A549 (cell line): ENCODE measurements around the gene VBP1. TPM values are rescaled to one million over a fixed set of nuclear protein-coding genes. Genes with fewer than 3 reads are reported as not detected.
"Not testable (repeated sequence)": the region's sequence is repeated elsewhere in the genome, so short reads cannot be mapped to it uniquely, and the experiment has no call there.

Experiments
- ATAC-seq, 2 experiments: fragments of 200-7000 bp in 1 of 2; fragments of >200 bp in 1 of 2; cut with Nextera tagmentation in 1 of 2; cut with Tn5 transposase in 1 of 2; 3 replicates each; pipeline versions ENCODE4 v1.8.0 to v1.9.1; 2018 to 2020; ENCODE audit warnings: mild to moderate bottlenecking in 1 of 2, moderate library complexity in 1 of 2
- CTCF ChIA-PET: fragments of 300-600 bp; sonication (Branson Sonifier 250); formaldehyde crosslinking; extraction: SDS; loops from one replicate; lab custom pipeline; 2021; ENCODE audit warnings: antibody characterized with exemption, inconsistent platforms; lab: Yijun Ruan, JAX
- POLR2A ChIA-PET: fragments of 350-600 bp; formaldehyde crosslinking; extraction: SDS; loops from one replicate; lab custom pipeline; 2021; ENCODE audit warnings: antibody characterized with exemption, inconsistent platforms; lab: Yijun Ruan, JAX
- DNase-seq, 2 experiments: peaks; one replicate each; pipeline versions ENCODE4 v3.0.0 to v3.0.0-alpha.2; 2011 to 2016; ENCODE audit warnings: low read depth in 1 of 2, low spot score in 1 of 2
- FAIRE-seq: peaks from 2 replicates; lab custom pipeline; 2011; peaks lifted over from hg19 to GRCh38; lab: Jason Lieb, UNC
- H3K27ac ChIP-seq, 2 experiments: fragments of >200 bp; sonication (Bioruptor Twin); formaldehyde crosslinking; 3 replicates each; pipeline ENCODE4 v1.5.1; 2016 to 2017
- H3K4me1 ChIP-seq: fragments of >200 bp; sonication (Bioruptor Twin); formaldehyde crosslinking; 3 replicates; pipeline ENCODE4 v1.6.1; 2016
- H3K4me2 ChIP-seq: fragments of >200 bp; sonication (Bioruptor Twin); formaldehyde crosslinking; 3 replicates; pipeline ENCODE4 v1.6.1; 2016
- H3K4me3 ChIP-seq: fragments of >200 bp; sonication (Bioruptor Twin); formaldehyde crosslinking; 3 replicates; pipeline ENCODE4 v1.5.1; 2016
- H3K9me3 ChIP-seq: fragments of >200 bp; sonication (Bioruptor Twin); formaldehyde crosslinking; 3 replicates; pipeline ENCODE4 v1.6.1; 2016
- CHD2 ChIP-seq: fragments of 150-350 bp; IDR thresholded peaks from 2 replicates; pipeline ENCODE4 v1.6.1; 2014; ENCODE audit warnings: low read length; ENCODE audit not compliant: partially characterized antibody
- CHD4 ChIP-seq: fragments of 200-600 bp; sonication (generic); IDR thresholded peaks from 2 replicates; pipeline ENCODE4 v1.6.1; 2016; ENCODE audit warnings: antibody characterized with exemption, mild to moderate bottlenecking, borderline replicate concordance
- E2F6 ChIP-seq: IDR thresholded peaks from 2 replicates; pipeline ENCODE4 v1.6.1; 2012; ENCODE audit warnings: low read depth, borderline replicate concordance
- ELK1 ChIP-seq: fragments of 150-350 bp; IDR thresholded peaks from 2 replicates; pipeline ENCODE4 v1.6.1; 2014; ENCODE audit warnings: low read depth, mild to moderate bottlenecking, low read length
- HES2 ChIP-seq: fragments of >200 bp; sonication (Bioruptor Twin); formaldehyde crosslinking; IDR thresholded peaks from 2 replicates; pipeline ENCODE4 v1.6.1; 2016
- HMGXB4 ChIP-seq: fragments of 250-450 bp; sonication (Bioruptor Pico); IDR thresholded peaks from 2 replicates; pipeline ENCODE4 v1.5.0; 2021; ENCODE audit warnings: mild to moderate bottlenecking, moderate library complexity, borderline replicate concordance
- MAFK ChIP-seq: fragments of 450-650 bp; IDR thresholded peaks from 2 replicates; pipeline ENCODE4 v1.6.1; 2014; ENCODE audit not compliant: partially characterized antibody
- MAX ChIP-seq: IDR thresholded peaks from 2 replicates; pipeline ENCODE4 v1.6.1; 2012
- PBX3 ChIP-seq: IDR thresholded peaks from 2 replicates; pipeline ENCODE4 v1.6.1; 2012
- RCOR1 ChIP-seq: fragments of 150-350 bp; IDR thresholded peaks from 2 replicates; pipeline ENCODE4 v1.6.1; 2014; ENCODE audit warnings: antibody characterized with exemption, low read length, low read depth
- REST ChIP-seq: fragments of 200-600 bp; sonication (generic); IDR thresholded peaks from 2 replicates; pipeline ENCODE4 v1.6.1; 2016; ENCODE audit warnings: antibody characterized with exemption, mild to moderate bottlenecking, moderate library complexity
- RFX5 ChIP-seq: fragments of 450-650 bp; IDR thresholded peaks from 2 replicates; pipeline ENCODE4 v1.7.1; 2014; ENCODE audit warnings: antibody characterized with exemption, mild to moderate bottlenecking, moderate library complexity
- ZNF302 ChIP-seq: fragments of 250-450 bp; sonication (Bioruptor Pico); IDR thresholded peaks from 2 replicates; pipeline ENCODE4 v1.9.0; 2021; ENCODE audit warnings: inconsistent platforms, mild to moderate bottlenecking, moderate library complexity
- WGBS: methylation state at CpG from one replicate; pipeline ENCODE4 v1.1.6; 2017; ENCODE audit errors: missing lambda C conversion rate; 5-methylcytosine and 5-hydroxymethylcytosine counted together
- polyA plus RNA-seq, 4 experiments: library from polyadenylated mRNA; depleted of rRNA in 3 of 4; stranded (reverse); fragments of >200 nt; fragmentation: RNase III in 1 of 4; extraction: RNeasy Plus Mini Kit Qiagen cat#74134 plus additional on column Dnase treatment in 1 of 4; gene quantifications; 2 replicates in 3 of 4; 3 replicates in 1 of 4; pipeline ENCODE4 v1.2.3, GENCODE V29; 2011 to 2017

The VBP1 gene
- polyA plus RNA-seq, 2 of the 4 experiments (the other 2 are of a cell fraction): 74.3 to 105 TPM

GRCh38 chrX:155266439-155266838, 50.2 kb downstream of the VBP1 start:
- WGBS: 8% methylated on average over 1 of the region's 1 CpG
- H3K4me1 ChIP-seq: 0 out of 3 replicates have a peak, but pooled peaks cover 3% of the 10 kb centered on the region
- no peak overlapping the region for H3K4me3 ChIP-seq
- no peak overlapping the region for H3K4me2 ChIP-seq
- peak; percentile 89 for FAIRE-seq
- TF ChIP-seq RFX5 (peak; percentile 79), E2F6 (no peak)
- TF ChIP-seq, all 56 proteins: peak for 1
- no peak for ATAC-seq
- no peak for DNase-seq
- H3K9me3 ChIP-seq: no peaks in the 10 kb centered on the region
- ChIA-PET CTCF (no interaction called here), POLR2A (no interaction called here)
- H3K27ac ChIP-seq: no peak overlapping the region

- CTCF ChIA-PET, POLR2A ChIA-PET, FAIRE-seq, DNase-seq, ATAC-seq, H3K27ac ChIP-seq, H3K4me1 ChIP-seq, H3K4me2 ChIP-seq, H3K4me3 ChIP-seq, H3K9me3 ChIP-seq: not testable (repeated sequence)
- 60% methylated on average over 1 of the region's 1 CpG for WGBS
These were observed 51.7 kb downstream of the VBP1 start for GRCh38 chrX:155267995-155268394.

GRCh38 chrX:155270969-155271368, 54.7 kb downstream of the VBP1 start:
- WGBS: 23% methylated on average over 1 of the region's 1 CpG
- Histone ChIP-seq H3K4me1 (no peaks in the 10 kb centered on the region), H3K9me3 (no peaks in the 10 kb centered on the region)
- no peak for ATAC-seq
- CTCF ChIA-PET: no interaction called here
- TF ChIP-seq MAFK (peak; percentile 32), PBX3 (no peak)
- TF ChIP-seq, all 56 proteins: peak for 1
- H3K4me2 ChIP-seq: no peak overlapping the region
- no peak for DNase-seq
- no peak overlapping the region for H3K27ac ChIP-seq
- POLR2A ChIA-PET: no interaction called here
- H3K4me3 ChIP-seq: no peak overlapping the region
- no peak for FAIRE-seq

- Histone ChIP-seq H3K27ac (no peak overlapping the region), H3K9me3 (no peaks in the 10 kb centered on the region), H3K4me2 (no peak overlapping the region), H3K4me1 (no peaks in the 10 kb centered on the region), H3K4me3 (no peak overlapping the region)
- DNase-seq (no peak), FAIRE-seq (peak; percentile 46), ATAC-seq (no peak)
- ChIA-PET CTCF (no interaction called here), POLR2A (no interaction called here)
- whole genome bisulfite sequencing: 83% methylated on average over 1 of the region's 1 CpG
- TF ChIP-seq REST (no peak), ZNF302 (no peak), MAX (no peak), ELK1 (no peak), HMGXB4 (no peak), CHD4 (no peak), HES2 (no peak), CHD2 (no peak), RCOR1 (no peak)
These were observed 63.6 kb downstream of the VBP1 start for GRCh38 chrX:155279873-155280272.
